ENCODE results near the gene UTF1.
"Not testable (repeated sequence)": the region's sequence is repeated elsewhere in the genome, so short reads cannot be mapped to it uniquely, and the experiment has no call there.

UTF1 gene

GRCh38 chr10:133265052-133265451 is 35.0 kb downstream of the UTF1 start:
- not testable (repeated sequence) for DNase-seq (ENCODE audit: low read depth, low spot score)

GRCh38 chr10:133266056-133266795 is 36.2 kb downstream of the UTF1 start:
- no peak for DNase-seq (ENCODE audit: low read depth, low spot score)

- no peak for DNase-seq (ENCODE audit: low read depth, low spot score)
These were observed 37.3 kb downstream of the UTF1 start for GRCh38 chr10:133267293-133267692.

- no peak for DNase-seq (ENCODE audit: low read depth, low spot score)
These were observed 37.8 kb downstream of the UTF1 start for GRCh38 chr10:133267829-133268228.

GRCh38 chr10:133268532-133268931 is 38.5 kb downstream of the UTF1 start:
- no peak for DNase-seq (ENCODE audit: low read depth, low spot score)

GRCh38 chr10:133269367-133269766 is 39.4 kb downstream of the UTF1 start:
- no peak for DNase-seq (ENCODE audit: low read depth, low spot score)

GRCh38 chr10:133270204-133270603 is 40.2 kb downstream of the UTF1 start:
- no peak for DNase-seq (ENCODE audit: low read depth, low spot score)

- no peak for DNase-seq (ENCODE audit: low read depth, low spot score)
These were observed 40.8 kb downstream of the UTF1 start for GRCh38 chr10:133270773-133271297.

- no peak for DNase-seq (ENCODE audit: low read depth, low spot score)
These were observed 41.7 kb downstream of the UTF1 start for GRCh38 chr10:133271521-133272300.

GRCh38 chr10:133272301-133272963 is 42.4 kb downstream of the UTF1 start:
- DNase-seq (ENCODE audit: low read depth, low spot score) = no peak

- DNase-seq (ENCODE audit: low read depth, low spot score) = no peak
These were observed 43.0 kb downstream of the UTF1 start for GRCh38 chr10:133272964-133273420.

GRCh38 chr10:133273534-133274143 is 43.6 kb downstream of the UTF1 start:
- no peak for DNase-seq (ENCODE audit: low read depth, low spot score)

- peak; percentile 62 for DNase-seq (ENCODE audit: low read depth, low spot score)
These were observed 45.0 kb downstream of the UTF1 start for GRCh38 chr10:133274751-133275683.

GRCh38 chr10:133275684-133276092 is 45.7 kb downstream of the UTF1 start:
- DNase-seq (ENCODE audit: low read depth, low spot score) = no peak

- DNase-seq (ENCODE audit: low read depth, low spot score) = no peak
These were observed 46.0 kb downstream of the UTF1 start for GRCh38 chr10:133276100-133276434.

- no peak for DNase-seq (ENCODE audit: low read depth, low spot score)
These were observed 46.6 kb downstream of the UTF1 start, which contains the start of gene ADAM8 for GRCh38 chr10:133276435-133277201. Gene ADAM8 (minus strand): TSS chr10:133276868. CDS start chr10:133276817, 51 bp downstream.

GRCh38 chr10:133277277-133277992 is 47.4 kb downstream of the UTF1 start:
- DNase-seq (ENCODE audit: low read depth, low spot score) = no peak

GRCh38 chr10:133277993-133278576 is 48.1 kb downstream of the UTF1 start:
- no peak for DNase-seq (ENCODE audit: low read depth, low spot score)
